GM18502 (cell line): ENCODE measurements around the gene HLA-A.

Experiments used
- ATAC-seq: cut with Tn5 transposase; IDR thresholded peaks from one replicate; pipeline ENCODE4 v1.9.1; 2021; ENCODE audit warnings: mild to moderate bottlenecking; ENCODE audit not compliant: unreplicated experiment, poor library complexity

The HLA-A gene

GRCh38 chr6:29982097-29982496 is 39.8 kb downstream of the HLA-A start:
- no peak for ATAC-seq

GRCh38 chr6:29984232-29984631 is 41.9 kb downstream of the HLA-A start:
- no peak for ATAC-seq

DNA sequence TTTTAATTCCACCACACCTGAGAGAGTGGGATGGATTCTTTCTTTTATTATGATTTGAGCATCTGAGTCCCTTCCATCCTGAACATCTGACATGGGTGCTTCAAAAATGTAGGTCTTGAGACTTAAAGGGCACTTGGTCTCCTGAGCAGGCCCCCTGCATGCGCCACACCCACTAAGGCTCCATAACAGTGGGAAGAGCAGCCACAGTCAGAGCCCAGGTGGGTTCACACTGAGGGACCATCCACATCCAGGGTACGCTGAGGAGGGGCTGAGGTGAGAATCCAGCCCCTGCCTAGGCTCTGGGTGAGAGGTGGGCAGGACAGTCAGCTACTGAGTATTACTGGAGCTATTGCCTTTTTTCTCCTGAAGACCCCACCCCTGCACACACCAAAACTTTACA is 42.7 kb downstream of the HLA-A start:
- ATAC-seq, result no peak

GRCh38 chr6:29986179-29986781 is 43.9 kb downstream of the HLA-A start:
- ATAC-seq, result no peak

GRCh38 chr6:29989211-29989610 is 46.9 kb downstream of the HLA-A start:
- no peak for ATAC-seq

- no peak for ATAC-seq
These were observed 48.6 kb downstream of the HLA-A start for GRCh38 chr6:29990931-29991330.

DNA sequence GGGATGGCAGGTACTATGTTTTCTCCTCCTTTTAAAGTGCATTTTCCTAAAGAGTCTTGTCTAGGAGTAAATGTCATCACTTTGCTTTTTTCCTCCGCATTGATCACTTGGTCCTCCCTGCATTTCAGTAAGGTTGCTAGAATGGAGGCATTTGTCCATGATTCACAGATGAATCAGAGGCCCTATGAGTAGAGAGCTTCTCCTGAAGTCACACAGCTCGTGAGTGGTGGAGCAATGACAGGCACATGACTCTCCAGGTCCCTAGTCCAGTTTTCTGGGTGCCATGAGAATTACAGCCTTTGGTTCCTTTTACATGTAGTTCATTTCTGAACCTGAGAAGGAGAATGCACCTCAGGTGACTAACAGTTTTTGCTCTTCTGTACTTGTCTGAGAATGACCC is 50.5 kb downstream of the HLA-A start:
- no peak for ATAC-seq

DNA sequence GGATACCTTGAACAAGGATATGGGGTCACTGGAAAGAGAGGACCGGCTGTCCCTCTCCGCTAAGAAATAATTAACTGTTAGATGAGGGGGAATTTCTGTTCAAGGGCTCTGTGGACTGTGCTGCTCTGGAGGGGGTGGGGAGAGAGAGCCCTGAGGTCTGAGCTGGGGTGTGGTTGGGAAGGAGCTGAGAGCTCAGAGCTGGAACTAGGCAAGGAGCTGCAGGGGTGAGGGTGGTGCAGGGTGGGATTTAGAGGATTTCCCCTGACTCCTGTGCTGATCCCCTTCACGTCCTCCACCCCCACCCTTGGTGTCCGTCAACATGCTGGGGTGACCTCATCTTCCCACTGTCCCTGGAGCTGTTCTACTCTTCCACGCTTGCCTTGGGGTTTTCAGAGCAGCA is 52.5 kb downstream of the HLA-A start:
- ATAC-seq, result no peak

- ATAC-seq, result no peak
These were observed 53.0 kb downstream of the HLA-A start for GRCh38 chr6:29995340-29995777.
